ENCODE results near the gene MAML2. TPM values are rescaled to one million over a fixed set of nuclear protein-coding genes. Genes with fewer than 3 reads are reported as not detected.

MAML2 gene
- total and polyA plus RNA-seq, 4 donors = 3.8 to 41.8 (median 13.7) TPM

DNA sequence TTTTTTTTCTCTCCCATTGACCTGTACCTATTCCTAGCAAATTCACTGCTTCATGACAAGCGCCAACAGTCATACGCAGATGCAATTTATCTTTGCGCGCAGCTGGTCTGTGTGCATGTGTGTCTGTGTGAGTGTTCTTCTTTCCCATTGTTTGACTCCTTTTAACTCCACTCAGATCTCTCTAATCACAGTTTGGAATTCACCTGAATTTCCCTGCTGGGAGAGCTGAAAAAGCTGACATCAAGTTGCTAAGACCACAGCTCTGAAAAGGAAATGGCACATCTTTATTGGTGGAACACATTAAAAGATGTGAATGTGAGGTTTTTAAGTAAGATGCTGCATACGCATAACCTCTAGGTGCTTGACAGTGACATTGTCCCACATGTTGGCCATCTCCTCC is 231.7 kb downstream of the MAML2 start:
- WGBS, 2 donors = 95% methylated on average over 5 of the region's 5 CpGs
- Histone ChIP-seq H3K9me3 (ENCODE audit: control insufficient read depth in 4 of 4, insufficient read depth in 3 of 4, low read length in 3 of 4) (no peaks in the 10 kb centered on the region), H3K4me1 (ENCODE audit: control insufficient read depth in 5 of 5, insufficient read depth in 5 of 5, low read length in 5 of 5) (peaks cover 4 to 33% (median 10%) of the 10 kb centered on the region in 5 donors), H3K36me3 (ENCODE audit: control insufficient read depth in 4 of 4, insufficient read depth in 4 of 4, low read length in 4 of 4) (no peaks in the 10 kb centered on the region), H3K27ac (ENCODE audit: low read depth in 1 of 2, low read length in 1 of 2) (no peak overlapping the region), H3K27me3 (ENCODE audit: control insufficient read depth in 3 of 3, insufficient read depth in 3 of 3, low read length in 2 of 3) (no peaks in the 10 kb centered on the region), H3K4me3 (no peak overlapping the region), H3K9ac (ENCODE audit: insufficient read depth in 1 of 2, low read length in 2 of 2) (no peak overlapping the region)
- DNase-seq (no peak), ATAC-seq (ENCODE audit: insufficient read depth, low FRiP score) (no peak)
- TF ChIP-seq CTCF (IDR thresholded peaks at IDR 0.05; ENCODE audit: control extremely low read depth, extremely low read depth) = no peak

DNA sequence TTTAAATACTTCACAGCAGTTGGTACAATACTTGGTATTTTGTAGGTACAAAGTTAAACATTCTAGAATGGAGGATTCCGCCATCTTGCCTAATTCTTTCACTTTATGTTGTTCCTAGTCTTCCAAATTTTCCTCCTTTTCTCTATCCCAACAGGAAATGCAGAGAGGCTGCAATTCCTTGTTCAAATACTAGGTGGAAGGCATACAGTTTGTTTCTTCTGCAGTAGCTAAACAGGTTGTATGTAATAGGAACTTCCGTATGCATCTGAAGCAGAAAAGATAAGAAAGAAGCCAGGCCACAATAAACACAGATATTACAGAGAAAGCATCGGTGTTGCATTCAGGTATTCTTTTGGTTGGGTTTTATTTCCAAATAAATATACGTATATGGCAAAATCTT is 232.7 kb downstream of the MAML2 start:
- WGBS, 2 donors = 91 to 92% methylated on average over 4 of the region's 4 CpGs
- H3K4me1 ChIP-seq (ENCODE audit: control insufficient read depth in 5 of 5, insufficient read depth in 5 of 5, low read length in 5 of 5) = peaks cover 4 to 33% (median 10%) of the 10 kb centered on the region in 5 donors
- H3K4me3 ChIP-seq = no peak overlapping the region
- no peak overlapping the region for H3K27ac ChIP-seq (ENCODE audit: low read depth in 1 of 2, low read length in 1 of 2)
- ATAC-seq (ENCODE audit: insufficient read depth, low FRiP score) (no peak), DNase-seq (no peak)
- no peak overlapping the region for H3K9ac ChIP-seq (ENCODE audit: insufficient read depth in 1 of 2, low read length in 2 of 2)
- H3K27me3 ChIP-seq (ENCODE audit: control insufficient read depth in 3 of 3, insufficient read depth in 3 of 3, low read length in 2 of 3) = no peaks in the 10 kb centered on the region
- H3K36me3 ChIP-seq (ENCODE audit: control insufficient read depth in 4 of 4, insufficient read depth in 4 of 4, low read length in 4 of 4) = no peaks in the 10 kb centered on the region
- no peak for TF ChIP-seq CTCF (IDR thresholded peaks at IDR 0.05; ENCODE audit: control extremely low read depth, extremely low read depth)
- no peaks in the 10 kb centered on the region for H3K9me3 ChIP-seq (ENCODE audit: control insufficient read depth in 4 of 4, insufficient read depth in 3 of 4, low read length in 3 of 4)

DNA sequence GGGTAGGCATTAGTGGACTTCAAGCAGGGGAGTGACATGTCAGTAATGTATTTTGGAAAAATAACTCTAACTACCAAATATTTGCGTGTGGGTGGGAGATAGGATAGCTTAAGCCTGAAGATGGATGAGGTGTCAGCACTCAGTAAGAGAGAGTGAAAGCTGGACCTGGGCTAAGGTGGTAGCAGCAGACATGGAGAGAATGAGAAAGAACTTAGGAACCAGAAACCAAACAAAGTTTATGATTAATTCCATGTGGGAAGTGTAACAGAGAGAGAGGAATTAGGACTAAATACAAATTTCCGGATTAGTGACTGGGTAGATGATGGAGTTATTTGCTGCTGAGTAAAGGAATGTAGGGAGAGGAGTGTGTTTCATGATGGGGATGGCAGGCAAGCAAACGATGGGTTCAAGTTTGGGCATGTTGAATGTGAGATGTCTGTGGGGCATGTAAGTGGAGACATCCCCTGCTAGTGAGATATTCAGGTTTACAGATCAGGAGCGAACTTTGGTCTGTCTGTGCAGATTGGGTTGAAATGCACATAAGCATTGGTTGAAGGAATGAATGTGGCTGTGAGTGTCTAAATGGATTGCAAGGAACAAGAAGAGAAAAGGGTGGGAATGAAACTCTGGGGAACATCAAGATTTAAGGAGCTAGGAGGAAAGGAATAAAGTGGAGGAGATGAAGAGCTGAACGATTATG is 233.5 kb downstream of the MAML2 start:
- ATAC-seq (ENCODE audit: insufficient read depth, low FRiP score) (no peak), DNase-seq (no peak)
- no peak overlapping the region for H3K9ac ChIP-seq (ENCODE audit: insufficient read depth in 1 of 2, low read length in 2 of 2)
- no peak overlapping the region for H3K4me3 ChIP-seq
- TF ChIP-seq CTCF (IDR thresholded peaks at IDR 0.05; ENCODE audit: control extremely low read depth, extremely low read depth) = no peak
- no peaks in the 10 kb centered on the region for H3K27me3 ChIP-seq (ENCODE audit: control insufficient read depth in 3 of 3, insufficient read depth in 3 of 3, low read length in 2 of 3)
- H3K36me3 ChIP-seq (ENCODE audit: control insufficient read depth in 4 of 4, insufficient read depth in 4 of 4, low read length in 4 of 4) = no peaks in the 10 kb centered on the region
- 83 to 93% methylated on average over 5 of the region's 5 CpGs for WGBS, 2 donors
- no peaks in the 10 kb centered on the region for H3K9me3 ChIP-seq (ENCODE audit: control insufficient read depth in 4 of 4, insufficient read depth in 3 of 4, low read length in 3 of 4)
- H3K27ac ChIP-seq (ENCODE audit: low read depth in 1 of 2, low read length in 1 of 2) = no peak overlapping the region
- peaks cover 4 to 30% (median 8%) of the 10 kb centered on the region in 5 donors for H3K4me1 ChIP-seq (ENCODE audit: control insufficient read depth in 5 of 5, insufficient read depth in 5 of 5, low read length in 5 of 5)
